WTC11 (cell line): ENCODE results near the gene CEP250. TPM values are rescaled to one million over a fixed set of nuclear protein-coding genes. Genes with fewer than 3 reads are reported as not detected.

ENCODE experiments used
- ATAC-seq: fragments of 200-7000 bp; cut with Tn5 transposase; 2 replicates; pipeline ENCODE4 v1.10.0; 2021; ENCODE audit warnings: mild to moderate bottlenecking, moderate library complexity
- CTCF ChIA-PET: fragments of 300-600 bp; sonication (Branson Sonifier 250); formaldehyde crosslinking; loops from one replicate; lab custom pipeline; 2021; ENCODE audit warnings: antibody characterized with exemption; lab: Charles Lee
- POLR2A ChIA-PET: fragments of 350-600 bp; sonication (Branson Sonifier 250); formaldehyde crosslinking; loops from one replicate; lab custom pipeline; 2021; ENCODE audit warnings: antibody characterized with exemption; lab: Charles Lee
- DNase-seq: peaks from one replicate; pipeline ENCODE4 v3.0.0; 2021; ENCODE audit warnings: low spot score
- H3K27ac Mint-ChIP-seq: 2 replicates; pipeline ENCODE4 v1.8.0; 2021; ENCODE audit warnings: mixed read lengths
- H3K27me3 Mint-ChIP-seq: 2 replicates; pipeline ENCODE4 v1.8.0; 2021; ENCODE audit warnings: low read depth, mild to moderate bottlenecking, moderate library complexity, mixed read lengths
- H3K36me3 Mint-ChIP-seq: 2 replicates; pipeline ENCODE4 v1.8.0; 2021; ENCODE audit warnings: mixed read lengths
- H3K4me1 Mint-ChIP-seq: 2 replicates; pipeline ENCODE4 v1.8.0; 2022; ENCODE audit warnings: mixed read lengths
- H3K4me3 Mint-ChIP-seq: 2 replicates; pipeline ENCODE4 v1.8.0; 2021; ENCODE audit warnings: mild to moderate bottlenecking, moderate library complexity, mixed read lengths
- H3K9me3 Mint-ChIP-seq: 2 replicates; pipeline ENCODE4 v1.8.0; 2021; ENCODE audit warnings: mixed read lengths
- FOXJ3 ChIP-seq: sonication (generic); formaldehyde crosslinking; IDR thresholded peaks from 2 replicates; pipeline ENCODE4 v1.9.0; 2021; ENCODE audit warnings: missing genetic modification reagents, mild to moderate bottlenecking, borderline replicate concordance
- FOXP1 ChIP-seq: sonication (generic); formaldehyde crosslinking; IDR thresholded peaks from 2 replicates; pipeline ENCODE4 v1.8.0; 2022; ENCODE audit warnings: missing genetic modification reagents, mild to moderate bottlenecking, moderate library complexity, borderline replicate concordance
- NFATC4 ChIP-seq: fragments of 250-450 bp; sonication (Bioruptor Pico); IDR thresholded peaks from 2 replicates; pipeline ENCODE4 v1.9.0; 2021; ENCODE audit warnings: mild to moderate bottlenecking
- NR3C1 ChIP-seq: sonication (generic); formaldehyde crosslinking; conservative IDR thresholded peaks from 2 replicates; pipeline ENCODE4 v1.8.1; 2023; ENCODE audit warnings: low read depth, mild to moderate bottlenecking, missing genetic modification reagents
- OVOL2 ChIP-seq: fragments of 250-450 bp; sonication (Bioruptor Pico); IDR thresholded peaks from 2 replicates; pipeline ENCODE4 v1.9.0; 2021; ENCODE audit warnings: mild to moderate bottlenecking, borderline replicate concordance
- RORB ChIP-seq: fragments of 250-450 bp; sonication (Bioruptor Pico); IDR thresholded peaks from 2 replicates; pipeline ENCODE4 v1.9.0; 2021; ENCODE audit warnings: mild to moderate bottlenecking
- USF2 ChIP-seq: sonication (generic); formaldehyde crosslinking; IDR thresholded peaks from 2 replicates; pipeline ENCODE4 v1.8.1; 2023; ENCODE audit warnings: mild to moderate bottlenecking, missing genetic modification reagents, moderate library complexity
- ZBTB21 ChIP-seq: sonication (generic); formaldehyde crosslinking; IDR thresholded peaks from 2 replicates; pipeline ENCODE4 v1.8.1; 2023; ENCODE audit warnings: mild to moderate bottlenecking, missing genetic modification reagents, borderline replicate concordance
- ZNF219 ChIP-seq: sonication (generic); formaldehyde crosslinking; IDR thresholded peaks from 2 replicates; pipeline ENCODE4 v1.8.0; 2023; ENCODE audit warnings: missing genetic modification reagents, mild to moderate bottlenecking, borderline replicate concordance
- total RNA-seq: library from RNA; stranded (reverse); gene quantifications from 3 replicates; pipeline ENCODE4 v1.2.3, GENCODE V29; 2021
- TF ChIP-seq, protein P1 (sequence below): fragments of 200-600 bp; IDR thresholded peaks from 2 replicates; pipeline ENCODE4 v1.8.0; 2022; ENCODE audit warnings: antibody characterized with exemption
- TF ChIP-seq, protein P2 (sequence below): sonication (generic); formaldehyde crosslinking; IDR thresholded peaks from 2 replicates; pipeline ENCODE4 v1.8.1; 2023; ENCODE audit warnings: mild to moderate bottlenecking, missing genetic modification reagents, borderline replicate concordance

CEP250 gene
- total RNA-seq, 1 experiment from 2014 or later, result 63.1 TPM

DNA sequence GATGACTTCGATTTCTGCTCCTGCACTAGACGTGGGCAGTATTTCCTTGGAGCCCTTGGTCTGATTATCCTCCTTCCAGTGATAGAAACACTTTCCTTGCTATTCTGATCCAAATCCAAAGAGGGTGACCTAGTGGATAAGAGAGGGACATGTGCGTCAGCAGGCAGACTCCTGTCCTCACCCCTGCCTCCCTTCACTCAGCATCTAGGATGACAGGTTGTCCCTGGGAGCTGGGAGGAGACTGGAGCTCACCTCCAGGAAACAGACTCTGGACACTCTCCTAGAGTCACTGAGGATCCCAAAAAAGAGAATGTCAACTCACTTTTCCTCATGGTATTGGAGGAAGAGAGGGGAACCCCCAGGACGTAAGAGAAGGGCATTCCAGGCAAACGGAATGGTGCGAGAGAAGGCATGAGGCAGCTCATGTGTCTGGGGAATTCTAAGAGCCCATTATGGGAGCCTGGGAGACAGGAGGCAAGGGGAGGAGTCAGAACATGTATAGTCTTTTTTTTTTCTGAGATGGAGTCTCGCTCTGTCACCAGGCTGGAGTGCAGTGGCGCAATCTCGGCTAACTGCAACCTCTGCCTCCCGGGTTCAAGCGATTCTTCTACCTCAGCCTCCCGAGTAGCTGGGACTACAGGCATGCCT, 71.8 kb downstream of the CEP250 start:
- TF ChIP-seq, protein P1, sequence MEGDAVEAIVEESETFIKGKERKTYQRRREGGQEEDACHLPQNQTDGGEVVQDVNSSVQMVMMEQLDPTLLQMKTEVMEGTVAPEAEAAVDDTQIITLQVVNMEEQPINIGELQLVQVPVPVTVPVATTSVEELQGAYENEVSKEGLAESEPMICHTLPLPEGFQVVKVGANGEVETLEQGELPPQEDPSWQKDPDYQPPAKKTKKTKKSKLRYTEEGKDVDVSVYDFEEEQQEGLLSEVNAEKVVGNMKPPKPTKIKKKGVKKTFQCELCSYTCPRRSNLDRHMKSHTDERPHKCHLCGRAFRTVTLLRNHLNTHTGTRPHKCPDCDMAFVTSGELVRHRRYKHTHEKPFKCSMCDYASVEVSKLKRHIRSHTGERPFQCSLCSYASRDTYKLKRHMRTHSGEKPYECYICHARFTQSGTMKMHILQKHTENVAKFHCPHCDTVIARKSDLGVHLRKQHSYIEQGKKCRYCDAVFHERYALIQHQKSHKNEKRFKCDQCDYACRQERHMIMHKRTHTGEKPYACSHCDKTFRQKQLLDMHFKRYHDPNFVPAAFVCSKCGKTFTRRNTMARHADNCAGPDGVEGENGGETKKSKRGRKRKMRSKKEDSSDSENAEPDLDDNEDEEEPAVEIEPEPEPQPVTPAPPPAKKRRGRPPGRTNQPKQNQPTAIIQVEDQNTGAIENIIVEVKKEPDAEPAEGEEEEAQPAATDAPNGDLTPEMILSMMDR, result no peak
- TF ChIP-seq, protein P2, sequence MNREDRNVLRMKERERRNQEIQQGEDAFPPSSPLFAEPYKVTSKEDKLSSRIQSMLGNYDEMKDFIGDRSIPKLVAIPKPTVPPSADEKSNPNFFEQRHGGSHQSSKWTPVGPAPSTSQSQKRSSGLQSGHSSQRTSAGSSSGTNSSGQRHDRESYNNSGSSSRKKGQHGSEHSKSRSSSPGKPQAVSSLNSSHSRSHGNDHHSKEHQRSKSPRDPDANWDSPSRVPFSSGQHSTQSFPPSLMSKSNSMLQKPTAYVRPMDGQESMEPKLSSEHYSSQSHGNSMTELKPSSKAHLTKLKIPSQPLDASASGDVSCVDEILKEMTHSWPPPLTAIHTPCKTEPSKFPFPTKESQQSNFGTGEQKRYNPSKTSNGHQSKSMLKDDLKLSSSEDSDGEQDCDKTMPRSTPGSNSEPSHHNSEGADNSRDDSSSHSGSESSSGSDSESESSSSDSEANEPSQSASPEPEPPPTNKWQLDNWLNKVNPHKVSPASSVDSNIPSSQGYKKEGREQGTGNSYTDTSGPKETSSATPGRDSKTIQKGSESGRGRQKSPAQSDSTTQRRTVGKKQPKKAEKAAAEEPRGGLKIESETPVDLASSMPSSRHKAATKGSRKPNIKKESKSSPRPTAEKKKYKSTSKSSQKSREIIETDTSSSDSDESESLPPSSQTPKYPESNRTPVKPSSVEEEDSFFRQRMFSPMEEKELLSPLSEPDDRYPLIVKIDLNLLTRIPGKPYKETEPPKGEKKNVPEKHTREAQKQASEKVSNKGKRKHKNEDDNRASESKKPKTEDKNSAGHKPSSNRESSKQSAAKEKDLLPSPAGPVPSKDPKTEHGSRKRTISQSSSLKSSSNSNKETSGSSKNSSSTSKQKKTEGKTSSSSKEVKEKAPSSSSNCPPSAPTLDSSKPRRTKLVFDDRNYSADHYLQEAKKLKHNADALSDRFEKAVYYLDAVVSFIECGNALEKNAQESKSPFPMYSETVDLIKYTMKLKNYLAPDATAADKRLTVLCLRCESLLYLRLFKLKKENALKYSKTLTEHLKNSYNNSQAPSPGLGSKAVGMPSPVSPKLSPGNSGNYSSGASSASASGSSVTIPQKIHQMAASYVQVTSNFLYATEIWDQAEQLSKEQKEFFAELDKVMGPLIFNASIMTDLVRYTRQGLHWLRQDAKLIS (CRISPR knock-in tag), result no peak
- TF ChIP-seq, all 79 proteins: peak for 0
- POLR2A ChIA-PET, result interaction anchor here (0.6 kb wide), 1 partner anchor 152 kb away, joined by 4 read pairs; no protein-coding TSS in a partner anchor
- H3K4me3 Mint-ChIP-seq, result no peak overlapping the region
- H3K36me3 Mint-ChIP-seq, result peaks cover 4% of the 10 kb centered on the region; the same call in 1 of the 2 replicates
- H3K9me3 Mint-ChIP-seq, result peaks cover 15% of the 10 kb centered on the region
- H3K27me3 Mint-ChIP-seq, result no peaks in the 10 kb centered on the region; the same call in 1 of the 2 replicates
- ATAC-seq (no peak), DNase-seq (no peak)
- CTCF ChIA-PET, result no interaction called here
- H3K27ac Mint-ChIP-seq, result peak overlapping the region; percentile 26; the same call in 1 of the 2 replicates
- H3K4me1 Mint-ChIP-seq, result no peaks in the 10 kb centered on the region

DNA sequence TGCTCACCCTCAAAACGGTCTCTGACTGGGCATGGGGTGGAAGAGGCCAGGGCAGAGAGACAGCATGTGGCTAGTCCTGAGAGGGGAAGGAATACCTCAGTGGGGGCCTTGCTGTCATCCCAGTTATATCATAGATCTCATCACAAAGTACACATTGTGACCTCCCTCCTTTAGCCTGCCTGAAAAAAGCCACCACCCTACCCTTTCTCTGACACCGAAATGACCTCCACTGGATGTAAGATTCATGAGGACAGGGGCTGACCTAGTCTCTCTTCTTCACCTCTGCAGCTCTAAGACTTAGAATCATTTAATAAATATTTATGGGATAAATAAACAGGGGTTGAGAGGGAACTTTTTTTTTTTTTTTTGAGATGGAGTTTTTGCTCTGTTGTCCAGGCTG, 74.2 kb downstream of the CEP250 start, which contains the start of gene C20orf173:
Gene C20orf173 (minus strand): TSS at position 101 of the 400 bp plus-strand sequence. CDS start 279 bp downstream, outside the sequence.
- TF ChIP-seq FOXJ3 (CRISPR knock-in tag), result no peak
- no peak for TF ChIP-seq ZNF219
- TF ChIP-seq ZBTB21 (CRISPR knock-in tag), result no peak
- TF ChIP-seq, protein P2 (CRISPR knock-in tag), result no peak
- TF ChIP-seq FOXP1 (CRISPR knock-in tag), result no peak
- no peak for TF ChIP-seq NR3C1
- no peak for TF ChIP-seq USF2
- TF ChIP-seq OVOL2, result no peak
- no peak for TF ChIP-seq RORB (CRISPR knock-in tag)
- no peak for TF ChIP-seq NFATC4 (CRISPR knock-in tag)
- Mint-ChIP-seq H3K4me1 (no peaks in the 10 kb centered on the region), H3K27me3 (no peaks in the 10 kb centered on the region; the same call in 1 of the 2 replicates), H3K9me3 (peaks cover 15% of the 10 kb centered on the region), H3K36me3 (peaks cover 4% of the 10 kb centered on the region; the same call in 1 of the 2 replicates), H3K4me3 (no peak within 1 kb of the TSS), H3K27ac (no peak within 1 kb of the TSS)
- no peak for ATAC-seq
- POLR2A ChIA-PET, result no interaction called here
- DNase-seq, result no peak
- CTCF ChIA-PET, result no interaction called here
